Fibroblast of lung (primary cell): ENCODE results near the gene SRR. TPM values are rescaled to one million over a fixed set of nuclear protein-coding genes. Genes with fewer than 3 reads are reported as not detected.

Source experiments
- DNase-seq, 2 donors: peaks; one replicate each; pipeline versions ENCODE4 v3.0.0 to v3.0.0-alpha.2; 2010; ENCODE audit warnings: low read depth in 2 of 2
- H2AFZ ChIP-seq: 2 replicates; pipeline ENCODE4 v1.5.1; 2012; ENCODE audit warnings: low read length, control low read depth, inconsistent platforms
- H3K27ac ChIP-seq: 2 replicates; pipeline ENCODE4 v1.5.1; 2011; ENCODE audit warnings: low read length, control low read depth; ENCODE audit not compliant: insufficient read depth
- H3K27me3 ChIP-seq: 2 replicates; pipeline ENCODE4 v1.5.1; 2011; ENCODE audit warnings: mild to moderate bottlenecking, low read length; ENCODE audit not compliant: control insufficient read depth, insufficient read depth
- H3K36me3 ChIP-seq: 2 replicates; pipeline ENCODE4 v1.5.1; 2011; ENCODE audit warnings: low read length; ENCODE audit not compliant: control insufficient read depth, insufficient read depth
- H3K4me1 ChIP-seq: 2 replicates; pipeline ENCODE4 v1.5.1; 2011; ENCODE audit warnings: low read length; ENCODE audit not compliant: control insufficient read depth, insufficient read depth; ENCODE audit errors: extremely low read depth
- H3K4me2 ChIP-seq: 2 replicates; pipeline ENCODE4 v1.5.1; 2011; ENCODE audit warnings: low read length, control low read depth; ENCODE audit not compliant: insufficient read depth; ENCODE audit errors: extremely low read depth
- H3K4me3 ChIP-seq, 4 experiments: fragments of 200-600 bp in 1 of 4; sonication (generic) in 1 of 4; replicated peaks in 1 of 4; 2 replicates each; pipeline ENCODE4 v1.5.1; 2011 to 2016; ENCODE audit warnings: low read length in 4 of 4, low read depth in 3 of 4, mild to moderate bottlenecking in 3 of 4, control low read depth in 2 of 4, inconsistent platforms in 1 of 4, mixed read lengths in 1 of 4; ENCODE audit not compliant: insufficient read depth in 1 of 4; ENCODE audit errors: control extremely low read depth in 1 of 4
- H3K79me2 ChIP-seq: 2 replicates; pipeline ENCODE4 v1.5.1; 2012; ENCODE audit warnings: mild to moderate bottlenecking, low read length, inconsistent platforms; ENCODE audit not compliant: control insufficient read depth, insufficient read depth
- H3K9ac ChIP-seq: 2 replicates; pipeline ENCODE4 v1.5.1; 2011; ENCODE audit warnings: mild to moderate bottlenecking, low read length, control low read depth; ENCODE audit not compliant: insufficient read depth
- H3K9me3 ChIP-seq: 2 replicates; pipeline ENCODE4 v1.5.1; 2012; ENCODE audit warnings: low read depth, low read length; ENCODE audit not compliant: control insufficient read depth, insufficient read depth
- H4K20me1 ChIP-seq: 2 replicates; pipeline ENCODE4 v1.5.1; 2011; ENCODE audit warnings: low read length; ENCODE audit not compliant: control insufficient read depth, insufficient read depth; ENCODE audit errors: extremely low read depth
- EZH2 ChIP-seq: IDR thresholded peaks from 2 replicates; pipeline ENCODE4 v1.5.1; 2012; ENCODE audit warnings: low read length, control low read depth, mild to moderate bottlenecking; ENCODE audit errors: missing control alignments
- polyA plus RNA-seq, 2 donors: library from polyadenylated mRNA; depleted of rRNA in 1 of 2; stranded (reverse) in 1 of 2; unstranded in 1 of 2; fragments of >200 nt; gene quantifications; 2 replicates each; pipeline ENCODE4 v1.2.1, GENCODE V29; 2011 to 2012; ENCODE audit warnings: missing spikeins in 1 of 2
- total RNA-seq: library from RNA; depleted of rRNA; stranded (reverse); fragments of >200 nt; gene quantifications from 2 replicates; pipeline ENCODE4 v1.2.1, GENCODE V29; 2014
- TF ChIP-seq, protein P1 (sequence below), 2 donors: IDR thresholded peaks in 1 of 2; conservative IDR thresholded peaks in 1 of 2; 1 replicate in 1 of 2; 2 replicates in 1 of 2; pipeline ENCODE4 v1.5.1; 2011 to 2012; ENCODE audit warnings: low read length in 2 of 2, control low read depth in 1 of 2, inconsistent platforms in 1 of 2, low read depth in 1 of 2, mild to moderate bottlenecking in 1 of 2

SRR gene
- total and polyA plus RNA-seq, 2 donors (not counting 1 experiment from before 2014, with no cell fraction given) = 15.0 to 22.3 TPM

DNA sequence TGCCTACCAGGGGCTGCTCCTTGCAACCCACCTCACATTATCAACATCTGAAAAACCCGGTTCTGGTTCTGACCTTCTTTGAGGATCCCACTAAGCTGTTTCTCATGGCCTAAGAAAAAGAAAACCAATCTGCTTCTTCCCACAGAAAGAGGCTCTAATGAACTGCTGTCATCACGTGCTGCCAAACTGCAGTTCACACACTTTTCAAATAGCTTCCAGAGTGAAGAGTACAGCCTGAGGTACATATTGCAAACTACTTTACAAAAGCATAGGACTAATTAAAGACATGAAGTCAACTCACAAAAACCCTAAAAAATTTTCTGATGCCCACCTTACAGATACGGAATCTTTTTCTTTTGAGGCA lies 36.9 kb upstream of the SRR start:
- no peaks in the 10 kb centered on the region for H3K9me3 ChIP-seq
- no peaks in the 10 kb centered on the region for H3K79me2 ChIP-seq
- no peaks in the 10 kb centered on the region for H4K20me1 ChIP-seq
- H3K9ac ChIP-seq = no peak overlapping the region
- H3K27me3 ChIP-seq = no peaks in the 10 kb centered on the region
- TF ChIP-seq EZH2 = no peak
- TF ChIP-seq, protein P1, sequence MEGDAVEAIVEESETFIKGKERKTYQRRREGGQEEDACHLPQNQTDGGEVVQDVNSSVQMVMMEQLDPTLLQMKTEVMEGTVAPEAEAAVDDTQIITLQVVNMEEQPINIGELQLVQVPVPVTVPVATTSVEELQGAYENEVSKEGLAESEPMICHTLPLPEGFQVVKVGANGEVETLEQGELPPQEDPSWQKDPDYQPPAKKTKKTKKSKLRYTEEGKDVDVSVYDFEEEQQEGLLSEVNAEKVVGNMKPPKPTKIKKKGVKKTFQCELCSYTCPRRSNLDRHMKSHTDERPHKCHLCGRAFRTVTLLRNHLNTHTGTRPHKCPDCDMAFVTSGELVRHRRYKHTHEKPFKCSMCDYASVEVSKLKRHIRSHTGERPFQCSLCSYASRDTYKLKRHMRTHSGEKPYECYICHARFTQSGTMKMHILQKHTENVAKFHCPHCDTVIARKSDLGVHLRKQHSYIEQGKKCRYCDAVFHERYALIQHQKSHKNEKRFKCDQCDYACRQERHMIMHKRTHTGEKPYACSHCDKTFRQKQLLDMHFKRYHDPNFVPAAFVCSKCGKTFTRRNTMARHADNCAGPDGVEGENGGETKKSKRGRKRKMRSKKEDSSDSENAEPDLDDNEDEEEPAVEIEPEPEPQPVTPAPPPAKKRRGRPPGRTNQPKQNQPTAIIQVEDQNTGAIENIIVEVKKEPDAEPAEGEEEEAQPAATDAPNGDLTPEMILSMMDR (conservative IDR thresholded peaks at IDR 0.05 in 1 of 2, IDR thresholded peaks at IDR 0.05 in 1 of 2; ENCODE audit: low read depth in 1 of 2, low read length in 2 of 2) = no peak
- no peak overlapping the region for H3K27ac ChIP-seq
- H3K4me1 ChIP-seq = peaks cover 12% of the 10 kb centered on the region
- no peak overlapping the region for H2AFZ ChIP-seq
- DNase-seq = no peak
- no peaks in the 10 kb centered on the region for H3K36me3 ChIP-seq
- H3K4me2 ChIP-seq = no peak overlapping the region
- no peak overlapping the region for H3K4me3 ChIP-seq

DNA sequence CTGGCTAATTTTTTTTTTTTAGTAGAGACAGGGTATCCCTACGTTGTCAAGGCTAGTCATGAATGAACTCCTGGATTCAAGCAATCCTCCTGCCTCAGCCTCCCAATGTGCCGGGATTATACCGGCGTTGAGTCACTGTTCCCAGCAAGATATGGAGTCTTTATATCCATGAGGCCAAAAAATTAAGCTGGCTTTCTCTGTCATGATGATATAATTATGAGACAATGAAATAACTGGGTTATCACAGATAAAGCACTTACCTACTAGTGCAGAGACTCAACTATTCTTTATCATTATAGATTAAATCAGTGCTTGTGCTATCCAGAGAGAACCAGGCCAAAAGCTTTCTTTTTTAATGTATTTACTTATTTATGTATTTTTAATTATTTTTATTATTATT lies 36.4 kb upstream of the SRR start:
- no peak for DNase-seq
- H4K20me1 ChIP-seq = no peaks in the 10 kb centered on the region
- no peak overlapping the region for H3K4me2 ChIP-seq
- TF ChIP-seq, protein P1 (conservative IDR thresholded peaks at IDR 0.05 in 1 of 2, IDR thresholded peaks at IDR 0.05 in 1 of 2; ENCODE audit: low read depth in 1 of 2, low read length in 2 of 2) = no peak
- no peak for TF ChIP-seq EZH2
- H3K4me1 ChIP-seq = peaks cover 10% of the 10 kb centered on the region
- no peak overlapping the region for H3K9ac ChIP-seq
- no peaks in the 10 kb centered on the region for H3K27me3 ChIP-seq
- H2AFZ ChIP-seq = no peak overlapping the region
- H3K27ac ChIP-seq = no peak overlapping the region
- H3K4me3 ChIP-seq = no peak overlapping the region
- H3K79me2 ChIP-seq = no peaks in the 10 kb centered on the region
- H3K36me3 ChIP-seq = no peaks in the 10 kb centered on the region
- no peaks in the 10 kb centered on the region for H3K9me3 ChIP-seq

DNA sequence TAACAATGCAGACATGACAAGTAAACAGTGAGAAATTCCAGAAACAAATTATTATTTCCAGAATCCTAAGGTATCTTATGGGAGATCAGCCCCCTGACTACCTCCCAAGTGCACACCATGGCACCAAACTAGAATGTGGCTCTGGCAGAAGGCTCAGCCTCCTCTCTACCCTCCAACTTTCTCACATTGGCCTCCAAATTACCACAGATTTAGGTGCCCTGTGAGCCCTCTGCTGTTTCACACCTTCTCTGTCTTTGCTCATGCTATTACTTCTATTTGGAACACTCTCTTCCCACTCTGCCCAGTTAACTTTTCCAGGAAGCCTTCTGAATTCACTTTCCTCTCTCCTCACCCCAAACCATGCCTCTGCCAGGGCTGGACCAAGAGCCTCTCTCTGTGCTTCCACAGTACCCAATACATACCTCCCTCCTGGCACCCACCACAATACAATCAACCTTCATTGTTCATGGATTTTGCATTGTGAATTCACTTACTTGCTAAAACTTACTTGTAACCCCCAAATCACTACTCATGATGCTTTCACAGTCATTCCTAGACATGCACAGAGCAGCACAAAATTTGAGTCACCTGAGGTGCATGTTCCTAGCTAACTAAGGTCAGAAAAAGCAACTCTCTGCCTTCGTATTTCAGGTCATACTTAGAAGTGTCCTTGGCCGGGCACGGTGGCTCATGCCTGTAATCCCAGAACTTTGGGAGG lies 31.6 kb upstream of the SRR start:
- H3K36me3 ChIP-seq = no peaks in the 10 kb centered on the region

More for the DNA sequence above, 31.6 kb upstream of the SRR start:
- no peaks in the 10 kb centered on the region for H3K4me1 ChIP-seq
- H3K4me2 ChIP-seq = no peak overlapping the region
- no peaks in the 10 kb centered on the region for H3K9me3 ChIP-seq
- H3K4me3 ChIP-seq = no peak overlapping the region
- H4K20me1 ChIP-seq = no peaks in the 10 kb centered on the region
- H3K27me3 ChIP-seq = no peaks in the 10 kb centered on the region
- no peak overlapping the region for H2AFZ ChIP-seq
- TF ChIP-seq, protein P1 (conservative IDR thresholded peaks at IDR 0.05 in 1 of 2, IDR thresholded peaks at IDR 0.05 in 1 of 2; ENCODE audit: low read depth in 1 of 2, low read length in 2 of 2) = no peak
- TF ChIP-seq EZH2 = no peak
- H3K27ac ChIP-seq = no peak overlapping the region
- no peak overlapping the region for H3K9ac ChIP-seq
- no peak for DNase-seq
- no peaks in the 10 kb centered on the region for H3K79me2 ChIP-seq
